ENCODE results near the gene CACNA1S.

Gene CACNA1S

GRCh38 chr1:201112173-201112731 is at the start of gene CACNA1S:
TSS of gene CACNA1S (minus strand) at chr1:201112426. CDS start at chr1:201112339, 87 bp downstream.
- no peak for DNase-seq

GRCh38 chr1:201157949-201158348 is 45.7 kb upstream of the CACNA1S start:
- DNase-seq, result no peak

- no peak for DNase-seq
Observed at GRCh38 chr1:201156819-201157218, 44.6 kb upstream of the CACNA1S start.

GRCh38 chr1:201156346-201156745 is 44.1 kb upstream of the CACNA1S start:
- DNase-seq, result no peak

GRCh38 chr1:201155354-201155753 is 43.1 kb upstream of the CACNA1S start:
- DNase-seq, result no peak

GRCh38 chr1:201154389-201155165 is 42.4 kb upstream of the CACNA1S start, which contains the start of gene TMEM9:
TSS of gene TMEM9 (minus strand) at chr1:201154474. CDS start at chr1:201153923, 551 bp downstream.
- DNase-seq, result peak; percentile 78

- no peak for DNase-seq
Observed at GRCh38 chr1:201153474-201154388, 41.5 kb upstream of the CACNA1S start.

GRCh38 chr1:201149400-201149799 is 37.2 kb upstream of the CACNA1S start:
- no peak for DNase-seq

- DNase-seq, result no peak
Observed at GRCh38 chr1:201147396-201148015, 35.3 kb upstream of the CACNA1S start.

GRCh38 chr1:201146626-201147390 is 34.6 kb upstream of the CACNA1S start:
- no peak for DNase-seq

GRCh38 chr1:201145816-201146215 is 33.6 kb upstream of the CACNA1S start:
- DNase-seq, result no peak

GRCh38 chr1:201145132-201145531 is 32.9 kb upstream of the CACNA1S start:
- no peak for DNase-seq

- DNase-seq, result no peak
Observed at GRCh38 chr1:201144701-201145100, 32.5 kb upstream of the CACNA1S start.

GRCh38 chr1:201143726-201144635 is 31.8 kb upstream of the CACNA1S start:
- no peak for DNase-seq

- no peak for DNase-seq
Observed at GRCh38 chr1:201142849-201143725, 30.9 kb upstream of the CACNA1S start.

- no peak for DNase-seq
Observed at GRCh38 chr1:201142011-201142848, 30.0 kb upstream of the CACNA1S start.

- DNase-seq, result no peak
Observed at GRCh38 chr1:201141418-201141817, 29.2 kb upstream of the CACNA1S start.

- DNase-seq, result no peak
Observed at GRCh38 chr1:201140941-201141260, 28.7 kb upstream of the CACNA1S start.

All from NCI-H510A (cell line).